MG63 (cell line): ENCODE measurements around the gene AKAP8L. TPM values are rescaled to one million over a fixed set of nuclear protein-coding genes. Genes with fewer than 3 reads are reported as not detected.

Experiments
- DNase-seq: peaks from one replicate; pipeline ENCODE4 v3.0.0-alpha.2; 2020
- H3K27me3 ChIP-seq: fragments of 250-450 bp; sonication (Bioruptor Pico); 2 replicates; pipeline ENCODE4 v1.5.1; 2020; ENCODE audit warnings: mild to moderate bottlenecking, moderate library complexity
- H3K36me3 ChIP-seq: fragments of 250-450 bp; sonication (Bioruptor Pico); 2 replicates; pipeline ENCODE4 v1.5.1; 2020; ENCODE audit warnings: mild to moderate bottlenecking, moderate library complexity
- H3K4me3 ChIP-seq: fragments of 250-450 bp; sonication (Bioruptor Pico); 2 replicates; pipeline ENCODE4 v1.5.1; 2020; ENCODE audit warnings: mild to moderate bottlenecking, moderate library complexity
- H3K9me3 ChIP-seq: fragments of 250-450 bp; sonication (Bioruptor Pico); 2 replicates; pipeline ENCODE4 v1.5.1; 2020; ENCODE audit warnings: mild to moderate bottlenecking, moderate library complexity
- total RNA-seq: library from RNA; depleted of rRNA; stranded (reverse); fragments of >200 nt; shearing (Covaris generic); gene quantifications from 2 replicates; pipeline ENCODE4 v1.2.3, GENCODE V29; 2014; ENCODE audit warnings: low replicate concordance

AKAP8L gene
- total RNA-seq, 1 experiment from 2014 or later, result 108 TPM

- H3K36me3 ChIP-seq, result no peaks in the 10 kb centered on the region
- no peaks in the 10 kb centered on the region for H3K9me3 ChIP-seq
- no peak for DNase-seq
- no peaks in the 10 kb centered on the region for H3K27me3 ChIP-seq
- H3K4me3 ChIP-seq, result no peak overlapping the region
Measured at GRCh38 chr19:15439821-15440641, 21.2 kb upstream of the AKAP8L start.

GRCh38 chr19:15439078-15439799 lies 20.5 kb upstream of the AKAP8L start:
- Histone ChIP-seq H3K4me3 (no peak overlapping the region), H3K36me3 (no peaks in the 10 kb centered on the region), H3K9me3 (no peaks in the 10 kb centered on the region), H3K27me3 (no peaks in the 10 kb centered on the region)
- peak; percentile 35 for DNase-seq

- Histone ChIP-seq H3K4me3 (no peak overlapping the region), H3K27me3 (no peaks in the 10 kb centered on the region), H3K9me3 (no peaks in the 10 kb centered on the region), H3K36me3 (no peaks in the 10 kb centered on the region)
- no peak for DNase-seq
Measured at GRCh38 chr19:15438577-15438976, 19.8 kb upstream of the AKAP8L start.

- DNase-seq, result no peak
- no peaks in the 10 kb centered on the region for H3K36me3 ChIP-seq
- H3K9me3 ChIP-seq, result no peaks in the 10 kb centered on the region
- H3K4me3 ChIP-seq, result no peak overlapping the region
- no peaks in the 10 kb centered on the region for H3K27me3 ChIP-seq
Measured at GRCh38 chr19:15438124-15438496, 19.3 kb upstream of the AKAP8L start.

- peak; percentile 51 for DNase-seq
- Histone ChIP-seq H3K36me3 (no peaks in the 10 kb centered on the region), H3K27me3 (no peaks in the 10 kb centered on the region), H3K4me3 (no peak overlapping the region), H3K9me3 (no peaks in the 10 kb centered on the region)
Measured at GRCh38 chr19:15437355-15438123, 18.8 kb upstream of the AKAP8L start.

- Histone ChIP-seq H3K27me3 (no peaks in the 10 kb centered on the region), H3K4me3 (no peak overlapping the region), H3K36me3 (peaks cover 4% of the 10 kb centered on the region), H3K9me3 (no peaks in the 10 kb centered on the region)
- no peak for DNase-seq
Measured at GRCh38 chr19:15436826-15437110, 18.0 kb upstream of the AKAP8L start.

- Histone ChIP-seq H3K9me3 (no peaks in the 10 kb centered on the region), H3K36me3 (peaks cover 9% of the 10 kb centered on the region), H3K27me3 (no peaks in the 10 kb centered on the region), H3K4me3 (no peak overlapping the region)
- DNase-seq, result no peak
Measured at GRCh38 chr19:15436012-15436825, 17.4 kb upstream of the AKAP8L start.

- Histone ChIP-seq H3K36me3 (peaks cover 35% of the 10 kb centered on the region), H3K27me3 (no peaks in the 10 kb centered on the region), H3K9me3 (no peaks in the 10 kb centered on the region), H3K4me3 (peak overlapping the region; percentile 55)
- no peak for DNase-seq
Measured at GRCh38 chr19:15433519-15434069, 14.8 kb upstream of the AKAP8L start.

GRCh38 chr19:15432629-15433518 lies 14.1 kb upstream of the AKAP8L start:
- H3K9me3 ChIP-seq, result no peaks in the 10 kb centered on the region
- peaks cover 42% of the 10 kb centered on the region for H3K36me3 ChIP-seq
- no peaks in the 10 kb centered on the region for H3K27me3 ChIP-seq
- peak; percentile 99 for DNase-seq
- peak overlapping the region; percentile 55 for H3K4me3 ChIP-seq

- H3K36me3 ChIP-seq, result peaks cover 50% of the 10 kb centered on the region
- DNase-seq, result peak; percentile 42
Measured at GRCh38 chr19:15432018-15432494, 13.3 kb upstream of the AKAP8L start.

GRCh38 chr19:15431396-15432017 lies 12.7 kb upstream of the AKAP8L start:
- no peak for DNase-seq
- Histone ChIP-seq H3K36me3 (peaks cover 55% of the 10 kb centered on the region), H3K9me3 (no peaks in the 10 kb centered on the region), H3K4me3 (peak overlapping the region; percentile 100), H3K27me3 (no peaks in the 10 kb centered on the region)

More at GRCh38 chr19:15432018-15432494, 13.3 kb upstream of the AKAP8L start:
- no peaks in the 10 kb centered on the region for H3K27me3 ChIP-seq
- H3K4me3 ChIP-seq, result peak overlapping the region; percentile 100
- no peaks in the 10 kb centered on the region for H3K9me3 ChIP-seq

GRCh38 chr19:15430526-15431120 lies 11.8 kb upstream of the AKAP8L start:
- H3K4me3 ChIP-seq, result peak overlapping the region; percentile 100
- no peaks in the 10 kb centered on the region for H3K9me3 ChIP-seq
- peaks cover 63% of the 10 kb centered on the region for H3K36me3 ChIP-seq

GRCh38 chr19:15429825-15430467 lies 11.2 kb upstream of the AKAP8L start:
- no peak overlapping the region for H3K4me3 ChIP-seq
- H3K9me3 ChIP-seq, result no peaks in the 10 kb centered on the region
- DNase-seq, result no peak
- H3K27me3 ChIP-seq, result no peaks in the 10 kb centered on the region
- H3K36me3 ChIP-seq, result peaks cover 69% of the 10 kb centered on the region

More at GRCh38 chr19:15430526-15431120, 11.8 kb upstream of the AKAP8L start:
- H3K27me3 ChIP-seq, result no peaks in the 10 kb centered on the region
- DNase-seq, result no peak
